HEK293T (cell line): ENCODE results near the gene TGFBR2.

Source experiments
- CTCF ChIA-PET: fragments of 350-600 bp; formaldehyde crosslinking; extraction: SDS; loops from one replicate; lab custom pipeline; 2021; ENCODE audit warnings: antibody characterized with exemption, inconsistent platforms; lab: Yijun Ruan, JAX
- POLR2A ChIA-PET: fragments of 350-600 bp; formaldehyde crosslinking; extraction: SDS; loops from one replicate; lab custom pipeline; 2020; ENCODE audit warnings: antibody characterized with exemption, inconsistent platforms; lab: Yijun Ruan, JAX
- DNase-seq: peaks from one replicate; pipeline ENCODE4 v3.0.0; 2012; ENCODE audit warnings: mixed read lengths; ENCODE audit errors: extremely low spot score
- ARNT ChIP-seq: fragments of 450-650 bp; IDR thresholded peaks from 2 replicates; pipeline ENCODE4 v1.6.1; 2017; ENCODE audit warnings: mild to moderate bottlenecking
- BHLHE40 ChIP-seq: fragments of 450-650 bp; IDR thresholded peaks from 2 replicates; pipeline ENCODE4 v1.6.1; 2016; ENCODE audit warnings: mild to moderate bottlenecking, moderate library complexity, borderline replicate concordance
- CTBP1 ChIP-seq: fragments of 450-650 bp; IDR thresholded peaks from 2 replicates; pipeline ENCODE4 v1.6.1; 2016; ENCODE audit warnings: borderline replicate concordance
- ELF4 ChIP-seq: fragments of 450-650 bp; IDR thresholded peaks from 2 replicates; pipeline ENCODE4 v1.6.1; 2017; ENCODE audit warnings: antibody characterized with exemption
- FOXA1 ChIP-seq: fragments of 450-650 bp; IDR thresholded peaks from 2 replicates; pipeline ENCODE4 v1.6.1; 2016; ENCODE audit warnings: mild to moderate bottlenecking
- FOXK2 ChIP-seq: fragments of 450-650 bp; IDR thresholded peaks from 2 replicates; pipeline ENCODE4 v1.6.1; 2016; ENCODE audit warnings: mild to moderate bottlenecking
- FOXM1 ChIP-seq: fragments of 450-650 bp; IDR thresholded peaks from 2 replicates; pipeline ENCODE4 v1.6.1; 2017; ENCODE audit warnings: mild to moderate bottlenecking, borderline replicate concordance
- HDGF ChIP-seq: fragments of 450-650 bp; IDR thresholded peaks from 2 replicates; pipeline ENCODE4 v1.6.1; 2017; ENCODE audit warnings: antibody characterized with exemption, borderline replicate concordance
- L3MBTL2 ChIP-seq: fragments of 450-650 bp; conservative IDR thresholded peaks from 2 replicates; pipeline ENCODE4 v1.6.1; 2016; ENCODE audit warnings: mild to moderate bottlenecking
- LEF1 ChIP-seq: fragments of 450-650 bp; IDR thresholded peaks from 2 replicates; pipeline ENCODE4 v1.6.1; 2017; ENCODE audit warnings: mild to moderate bottlenecking, borderline replicate concordance
- NFRKB ChIP-seq: fragments of 450-650 bp; IDR thresholded peaks from 2 replicates; pipeline ENCODE4 v1.6.1; 2016; ENCODE audit warnings: mild to moderate bottlenecking, moderate library complexity
- SP1 ChIP-seq: fragments of 450-650 bp; IDR thresholded peaks from 2 replicates; pipeline ENCODE4 v1.6.1; 2017
- SUZ12 ChIP-seq: fragments of 450-650 bp; IDR thresholded peaks from 2 replicates; pipeline ENCODE4 v1.6.1; 2016; ENCODE audit warnings: mild to moderate bottlenecking
- TARDBP ChIP-seq: fragments of 450-650 bp; IDR thresholded peaks from 2 replicates; pipeline ENCODE4 v1.6.1; 2016
- ZNF384 ChIP-seq: fragments of 450-650 bp; IDR thresholded peaks from 2 replicates; pipeline ENCODE4 v1.6.1; 2016
- TF ChIP-seq, protein P1 (sequence below): fragments of 450-650 bp; IDR thresholded peaks from 2 replicates; pipeline ENCODE4 v1.6.1; 2016

TGFBR2 gene

DNA sequence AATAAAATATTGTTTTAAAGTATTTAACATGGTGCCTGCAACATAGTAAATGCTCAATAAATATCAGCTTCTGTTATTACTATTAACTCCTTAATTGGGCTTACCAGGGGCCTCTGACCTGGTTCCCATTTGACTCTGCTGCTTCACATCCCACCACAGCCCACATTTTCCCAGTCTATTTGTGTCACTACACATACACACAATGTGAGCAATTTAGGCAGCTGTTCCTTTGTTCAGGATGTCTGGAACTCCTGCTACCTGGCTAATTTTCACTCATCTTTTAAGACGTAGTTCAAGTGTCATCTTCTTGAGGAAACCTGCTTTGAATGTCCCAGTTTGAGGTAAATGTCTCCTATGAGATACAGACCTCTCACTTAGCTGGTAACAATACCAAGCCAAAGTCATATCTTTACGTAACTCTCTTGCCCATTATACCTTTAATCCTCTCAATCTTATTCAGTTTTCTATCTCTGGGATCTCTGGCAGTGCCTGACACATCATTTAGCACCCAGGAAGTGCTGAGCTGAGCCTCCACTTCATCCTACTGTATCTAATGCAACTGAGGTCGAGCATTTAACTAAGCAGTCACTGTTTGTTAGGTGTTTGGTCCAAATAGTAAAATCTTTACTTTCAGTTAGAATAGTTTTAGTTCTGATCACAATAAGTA is 4.4 kb downstream of the TGFBR2 start:
- DNase-seq = no peak
- TF ChIP-seq TARDBP (no peak), BHLHE40 (no peak), ELF4 (no peak), CTBP1 (no peak), NFRKB (no peak), FOXK2 (no peak), LEF1 (no peak)
- TF ChIP-seq, protein P1, sequence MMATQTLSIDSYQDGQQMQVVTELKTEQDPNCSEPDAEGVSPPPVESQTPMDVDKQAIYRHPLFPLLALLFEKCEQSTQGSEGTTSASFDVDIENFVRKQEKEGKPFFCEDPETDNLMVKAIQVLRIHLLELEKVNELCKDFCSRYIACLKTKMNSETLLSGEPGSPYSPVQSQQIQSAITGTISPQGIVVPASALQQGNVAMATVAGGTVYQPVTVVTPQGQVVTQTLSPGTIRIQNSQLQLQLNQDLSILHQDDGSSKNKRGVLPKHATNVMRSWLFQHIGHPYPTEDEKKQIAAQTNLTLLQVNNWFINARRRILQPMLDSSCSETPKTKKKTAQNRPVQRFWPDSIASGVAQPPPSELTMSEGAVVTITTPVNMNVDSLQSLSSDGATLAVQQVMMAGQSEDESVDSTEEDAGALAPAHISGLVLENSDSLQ = no peak
- POLR2A ChIA-PET = no interaction called here
- CTCF ChIA-PET = no interaction called here

DNA sequence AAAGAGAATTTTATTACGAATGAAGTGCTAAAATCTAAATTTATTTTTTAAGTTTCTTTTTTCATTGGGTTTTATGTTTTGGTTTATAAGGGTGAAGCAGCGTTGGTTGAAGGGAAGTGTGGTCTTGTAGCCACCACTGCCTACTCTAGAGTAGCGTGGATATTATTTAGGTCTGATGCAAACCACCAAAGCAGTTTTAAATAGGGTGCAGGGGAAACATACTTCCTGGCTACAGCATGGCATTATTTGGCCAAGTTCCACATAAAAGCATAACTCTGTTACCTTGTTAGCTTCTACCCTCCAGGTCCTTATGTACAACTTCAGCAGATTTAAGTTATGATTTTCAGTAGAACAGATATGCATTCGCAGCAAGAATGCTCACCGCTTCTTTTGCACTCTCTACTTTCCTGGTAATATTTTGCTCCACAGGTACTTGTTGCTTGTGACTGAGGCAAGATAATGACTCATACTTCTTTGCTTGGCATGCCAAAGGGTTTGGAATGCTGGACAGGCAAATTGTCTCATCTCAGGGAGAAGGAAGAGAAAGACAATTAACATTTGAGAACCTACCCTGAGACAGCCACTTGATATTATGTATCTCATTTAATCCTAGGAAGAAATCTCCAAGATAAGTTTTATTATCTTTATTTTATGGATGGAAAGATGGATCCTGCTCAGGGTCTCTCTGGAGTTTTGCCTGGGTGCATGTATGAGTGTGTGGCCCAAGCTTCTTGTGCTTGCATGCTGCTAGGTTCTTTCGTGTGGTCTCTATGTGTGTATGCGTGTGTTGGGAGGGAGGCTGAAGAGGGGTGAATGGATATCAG is 5.4 kb downstream of the TGFBR2 start:
- DNase-seq = no peak
- TF ChIP-seq L3MBTL2 (no peak), CTBP1 (no peak), BHLHE40 (no peak), SP1 (no peak)
- CTCF ChIA-PET = interaction anchor here (0.6 kb wide), 1 partner anchor 9 kb away, joined by 3 read pairs; no protein-coding TSS in a partner anchor
- POLR2A ChIA-PET = no interaction called here

DNA sequence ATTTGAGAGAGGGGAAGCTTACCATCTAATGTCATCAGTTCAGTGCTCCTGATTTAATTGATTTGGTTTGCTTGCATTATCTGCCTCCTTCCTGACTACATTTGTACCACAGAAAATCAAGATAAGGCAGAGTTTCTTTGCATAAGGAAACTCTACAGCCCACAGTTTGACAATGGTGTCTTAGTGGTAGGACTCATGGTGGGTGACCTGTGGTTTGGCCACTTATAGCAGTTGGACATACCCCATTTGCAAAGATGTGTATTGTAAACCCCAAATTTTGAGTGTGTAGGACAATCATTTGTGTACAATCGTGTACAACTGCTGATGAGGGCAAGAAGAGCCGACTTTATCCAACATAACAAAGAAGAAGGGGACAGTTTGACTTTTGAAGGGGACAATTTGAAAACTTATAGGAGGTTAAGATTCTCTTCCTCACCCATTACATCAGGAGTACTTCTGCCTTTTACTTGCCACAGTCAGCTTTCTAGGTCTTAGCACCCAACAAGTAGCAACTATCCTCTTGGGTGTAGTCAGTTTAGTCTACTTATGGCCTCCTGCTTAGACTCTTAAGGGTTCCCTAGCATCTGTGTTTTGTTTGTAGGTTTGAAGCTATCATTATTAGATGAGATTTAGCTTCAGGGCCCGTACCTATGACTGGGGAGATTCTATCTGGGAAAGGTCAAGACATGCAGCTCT is 6.2 kb downstream of the TGFBR2 start:
- ChIA-PET POLR2A (no interaction called here), CTCF (interaction anchor here (0.6 kb wide), 1 partner anchor 8 kb away, joined by 3 read pairs; no protein-coding TSS in a partner anchor)
- no peak for DNase-seq
- no peak for TF ChIP-seq BHLHE40
- TF ChIP-seq TARDBP = no peak

DNA sequence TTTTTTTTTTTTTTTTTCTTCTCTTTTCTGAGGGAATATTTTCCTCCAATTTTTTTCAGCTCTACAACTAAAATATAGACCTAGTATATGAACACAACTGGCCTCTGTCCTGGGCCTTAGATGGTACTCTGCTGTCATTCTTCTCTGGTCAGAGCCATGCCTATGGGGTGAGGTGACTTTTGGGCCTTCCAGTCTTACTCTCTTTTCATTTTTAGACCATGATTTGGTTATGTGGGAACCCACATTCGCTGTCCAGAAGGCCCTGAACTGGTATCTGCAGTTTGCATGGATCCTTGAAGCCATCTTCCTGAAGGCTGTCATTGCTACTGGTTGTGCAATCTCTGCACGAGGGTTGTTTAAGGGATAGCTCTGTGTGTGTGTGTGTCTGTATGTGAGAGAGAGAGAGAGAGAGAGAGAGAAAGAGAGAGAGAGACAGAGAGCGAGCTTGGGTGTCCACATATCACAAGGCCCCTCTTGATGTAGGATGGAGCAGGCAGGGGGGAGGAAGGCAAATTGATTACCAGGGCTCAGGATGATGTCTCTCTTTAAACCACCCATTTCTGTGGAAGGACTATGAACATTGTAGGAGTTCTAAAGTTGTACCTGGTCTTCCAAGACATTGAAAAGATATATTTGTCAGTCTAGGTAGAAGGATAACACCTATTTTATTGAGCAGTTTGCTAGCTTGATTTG is 6.9 kb downstream of the TGFBR2 start:
- CTCF ChIA-PET = no interaction called here
- no peak for DNase-seq
- TF ChIP-seq ELF4 = no peak
- TF ChIP-seq, protein P1 = no peak
- no peak for TF ChIP-seq BHLHE40
- TF ChIP-seq FOXM1 = no peak
- TF ChIP-seq HDGF = no peak
- no peak for TF ChIP-seq FOXK2
- no peak for TF ChIP-seq SP1
- TF ChIP-seq TARDBP = no peak
- no peak for TF ChIP-seq SUZ12
- TF ChIP-seq FOXA1 = no peak
- no peak for TF ChIP-seq ARNT
- no peak for TF ChIP-seq CTBP1
- TF ChIP-seq NFRKB = no peak
- TF ChIP-seq L3MBTL2 = no peak
- TF ChIP-seq ZNF384 = no peak
- no peak for TF ChIP-seq LEF1
- POLR2A ChIA-PET = no interaction called here

DNA sequence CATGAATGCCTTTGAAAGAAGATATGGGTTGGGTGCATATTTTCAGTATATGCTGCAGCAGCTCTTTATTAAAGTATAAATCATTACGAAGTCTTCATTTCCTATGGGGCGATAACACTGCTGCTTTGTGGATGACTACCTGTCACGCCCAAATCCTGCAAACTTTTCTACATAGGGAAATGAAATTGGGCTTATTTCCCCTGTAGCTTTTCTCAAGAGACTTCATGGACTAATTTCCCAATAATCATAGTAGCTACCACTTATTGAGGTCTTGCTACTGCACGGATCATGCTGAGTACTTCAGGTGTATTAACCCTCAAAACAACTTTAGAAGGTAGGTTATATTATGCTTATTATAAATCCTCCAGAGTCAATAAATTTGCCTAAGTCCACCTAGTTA is 8.0 kb downstream of the TGFBR2 start:
- CTCF ChIA-PET = no interaction called here
- POLR2A ChIA-PET = no interaction called here
- DNase-seq = no peak
- TF ChIP-seq LEF1 (no peak), SUZ12 (no peak), ZNF384 (no peak), ELF4 (no peak), NFRKB (no peak), ARNT (no peak), FOXM1 (no peak), L3MBTL2 (no peak), TARDBP (no peak), CTBP1 (no peak), FOXK2 (no peak), FOXA1 (no peak), BHLHE40 (no peak), HDGF (no peak), SP1 (no peak)
- TF ChIP-seq, protein P1 = no peak

DNA sequence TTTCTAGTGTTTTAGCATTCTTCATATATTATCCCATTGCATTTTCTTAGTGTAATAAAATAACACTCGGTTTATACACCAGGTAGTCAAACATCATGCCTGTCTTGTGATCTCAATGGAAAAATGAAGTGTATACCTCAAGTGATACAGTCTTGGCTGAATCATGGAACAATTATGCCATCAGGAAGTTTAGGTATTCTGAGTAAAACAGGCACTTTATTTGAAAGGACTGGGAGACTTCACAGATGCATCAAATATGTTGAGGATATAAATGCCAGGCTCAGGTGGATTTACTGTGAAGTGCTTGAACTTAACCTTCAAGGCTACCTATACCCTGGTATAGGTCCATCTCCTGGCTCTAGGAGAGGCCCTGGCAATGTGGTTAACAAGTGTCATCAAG is 8.5 kb downstream of the TGFBR2 start:
- ChIA-PET POLR2A (interaction anchor here (1.7 kb wide), 1 partner anchor 8 kb away, joined by 5 read pairs; the partner anchor contains the start of gene TGFBR2), CTCF (no interaction called here)
- DNase-seq = no peak
- TF ChIP-seq, protein P1 = no peak
- TF ChIP-seq LEF1 (no peak), TARDBP (no peak), BHLHE40 (no peak), SP1 (no peak), HDGF (no peak), NFRKB (no peak), FOXA1 (no peak), SUZ12 (no peak), FOXK2 (no peak), L3MBTL2 (no peak), CTBP1 (no peak), ARNT (no peak), ELF4 (no peak)
